ENCODE measurements around the gene FBLN5.

- TF ChIP-seq CTCF (IDR thresholded peaks at IDR 0.05) (no peak), POLR2A (IDR thresholded peaks at IDR 0.05) (no peak)
Measured at GRCh38 chr14:91964724-91965123, 17.2 kb upstream of the FBLN5 start.
